Vagina (tissue), 2 donors: ENCODE measurements around the gene PILRB. TPM values are rescaled to one million over a fixed set of nuclear protein-coding genes. Genes with fewer than 3 reads are reported as not detected.

Experiments used
- DNase-seq, 2 donors: peaks; one replicate each; pipeline ENCODE4 v3.0.0-alpha.2; 2017; ENCODE audit errors: extremely low spot score in 2 of 2
- H3K27ac ChIP-seq: fragments of 200-600 bp; sonication (generic); one replicate; pipeline ENCODE4 v1.5.1; 2019
- H3K27me3 ChIP-seq: fragments of 200-600 bp; sonication (generic); one replicate; pipeline ENCODE4 v1.5.1; 2019
- H3K36me3 ChIP-seq, 2 donors: fragments of 200-600 bp; sonication (generic); one replicate each; pipeline ENCODE4 v1.5.1; 2017 to 2019
- H3K4me1 ChIP-seq: fragments of 200-600 bp; sonication (generic); one replicate; pipeline ENCODE4 v1.5.1; 2019
- H3K4me3 ChIP-seq, 2 donors: fragments of 200-600 bp; sonication (generic); 1 replicate in 1 of 2; 2 replicates in 1 of 2; pipeline ENCODE4 v1.5.1; 2016 to 2019
- H3K9me3 ChIP-seq: fragments of 200-600 bp; sonication (generic); one replicate; pipeline ENCODE4 v1.5.1; 2019
- CTCF ChIP-seq, 3 experiments: fragments of 450-650 bp in 2 of 3; fragments of 200-600 bp in 1 of 3; sonication (generic) in 1 of 3; IDR thresholded peaks; one replicate each; pipeline ENCODE4 v1.5.1; 2017 to 2019; ENCODE audit warnings: antibody characterized with exemption in 3 of 3, mild to moderate bottlenecking in 2 of 3, moderate library complexity in 2 of 3
- POLR2A ChIP-seq, 2 donors: fragments of 450-650 bp; IDR thresholded peaks; one replicate each; pipeline ENCODE4 v1.6.1; 2017; ENCODE audit warnings: antibody characterized with exemption in 2 of 2, mild to moderate bottlenecking in 2 of 2, moderate library complexity in 2 of 2
- POLR2AphosphoS5 ChIP-seq, 2 donors: sonication (generic); formaldehyde crosslinking; IDR thresholded peaks; one replicate each; pipeline ENCODE4 v1.9.0; 2017; ENCODE audit warnings: antibody characterized with exemption in 2 of 2, mild to moderate bottlenecking in 2 of 2, low read depth in 1 of 2; ENCODE audit not compliant: insufficient read depth in 1 of 2
- intact Hi-C: fragments of 100-400 bp; cut with DNase I; formaldehyde crosslinking; loops from one replicate; pipeline ENCODE4 v1.15.1; 2023
- total RNA-seq: library from RNA; depleted of rRNA; stranded (reverse); fragments of >200 nt; gene quantifications from one replicate; pipeline ENCODE4 v1.2.3, GENCODE V29; 2016

PILRB gene
- total RNA-seq, 1 donor from 2014 or later = 56.0 TPM

DNA sequence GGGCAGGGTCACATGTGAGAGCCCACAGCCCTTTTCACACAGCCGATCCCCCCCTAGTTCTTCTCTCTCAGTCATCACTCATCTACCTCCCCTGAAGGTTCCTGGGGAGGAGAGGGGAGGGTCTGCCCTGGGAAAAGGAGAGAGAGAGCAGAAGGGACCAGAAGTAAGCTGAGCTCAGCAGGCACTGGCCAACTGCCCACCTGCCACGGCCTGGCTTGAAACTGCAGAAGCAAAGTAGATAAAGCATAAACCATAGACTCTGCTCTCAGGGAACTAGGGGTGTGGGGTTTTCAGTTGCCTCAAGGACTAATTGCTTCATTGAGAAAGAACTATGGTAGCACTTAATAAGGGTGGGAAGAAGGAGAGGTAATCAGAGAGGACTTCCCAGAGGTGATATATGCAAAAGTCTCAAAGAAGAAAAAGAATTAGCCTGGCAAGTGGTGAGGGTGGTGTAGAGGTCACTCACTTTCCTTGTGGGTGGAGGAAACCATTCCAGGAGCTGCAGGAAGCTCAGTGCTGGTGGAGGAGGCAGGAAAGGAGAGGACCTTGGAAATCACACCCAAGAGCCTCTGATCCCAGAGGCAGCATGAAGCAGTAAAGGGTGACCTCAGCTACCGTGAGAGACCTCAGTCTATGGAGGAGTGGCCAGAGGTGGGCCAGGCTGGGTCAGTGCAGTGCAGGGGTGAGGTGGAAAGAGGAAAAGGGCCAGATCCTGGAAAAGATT, 32.5 kb downstream of the PILRB start:
- no peaks in the 10 kb centered on the region for H3K9me3 ChIP-seq

GRCh38 chr7:100393233-100393905, 35.5 kb downstream of the PILRB start:
- Histone ChIP-seq H3K27ac (no peak overlapping the region), H3K4me1 (no peaks in the 10 kb centered on the region), H3K36me3 (no peaks in the 10 kb centered on the region), H3K27me3 (no peaks in the 10 kb centered on the region), H3K4me3 (no peak overlapping the region), H3K9me3 (no peaks in the 10 kb centered on the region)
- intact Hi-C loops = no loop called here
- DNase-seq = no peak
- TF ChIP-seq POLR2A (IDR thresholded peaks at IDR 0.05) = no peak
- TF ChIP-seq CTCF (IDR thresholded peaks at IDR 0.05) = no peak
- TF ChIP-seq POLR2AphosphoS5 (IDR thresholded peaks at IDR 0.05; ENCODE audit: insufficient read depth in 1 of 2, low read depth in 1 of 2) = no peak

More for the DNA sequence above, 32.5 kb downstream of the PILRB start:
- no peaks in the 10 kb centered on the region for H3K36me3 ChIP-seq
- no peak overlapping the region for H3K27ac ChIP-seq
- intact Hi-C loops = no loop called here
- no peaks in the 10 kb centered on the region for H3K4me1 ChIP-seq
- no peak overlapping the region for H3K4me3 ChIP-seq
- DNase-seq = no peak
- H3K27me3 ChIP-seq = no peaks in the 10 kb centered on the region
- TF ChIP-seq POLR2A (IDR thresholded peaks at IDR 0.05) = no peak
- no peak for TF ChIP-seq POLR2AphosphoS5 (IDR thresholded peaks at IDR 0.05; ENCODE audit: insufficient read depth in 1 of 2, low read depth in 1 of 2)
- TF ChIP-seq CTCF (IDR thresholded peaks at IDR 0.05) = no peak

GRCh38 chr7:100394077-100394476, 36.2 kb downstream of the PILRB start:
- TF ChIP-seq POLR2AphosphoS5 (IDR thresholded peaks at IDR 0.05; ENCODE audit: insufficient read depth in 1 of 2, low read depth in 1 of 2) (no peak), CTCF (IDR thresholded peaks at IDR 0.05) (no peak), POLR2A (IDR thresholded peaks at IDR 0.05) (no peak)
- H3K36me3 ChIP-seq = no peaks in the 10 kb centered on the region
- no peaks in the 10 kb centered on the region for H3K9me3 ChIP-seq
- no peaks in the 10 kb centered on the region for H3K4me1 ChIP-seq
- no peak overlapping the region for H3K27ac ChIP-seq
- no peak for DNase-seq
- no peaks in the 10 kb centered on the region for H3K27me3 ChIP-seq
- intact Hi-C loops = no loop called here
- H3K4me3 ChIP-seq = no peak overlapping the region

- DNase-seq = no peak
- H3K9me3 ChIP-seq = no peaks in the 10 kb centered on the region
- intact Hi-C loops = no loop called here
- H3K27me3 ChIP-seq = no peaks in the 10 kb centered on the region
- no peak overlapping the region for H3K27ac ChIP-seq
- no peaks in the 10 kb centered on the region for H3K36me3 ChIP-seq
- H3K4me3 ChIP-seq = no peak overlapping the region
- no peak for TF ChIP-seq POLR2AphosphoS5 (IDR thresholded peaks at IDR 0.05; ENCODE audit: insufficient read depth in 1 of 2, low read depth in 1 of 2)
- no peak for TF ChIP-seq CTCF (IDR thresholded peaks at IDR 0.05)
- TF ChIP-seq POLR2A (IDR thresholded peaks at IDR 0.05) = no peak
- H3K4me1 ChIP-seq = no peaks in the 10 kb centered on the region
Observed at GRCh38 chr7:100396421-100396982, 38.6 kb downstream of the PILRB start.
